Uterus (tissue), 4 donors: ENCODE measurements around the gene TMEM267. TPM values are rescaled to one million over a fixed set of nuclear protein-coding genes. Genes with fewer than 3 reads are reported as not detected.
"Not testable (repeated sequence)": the region's sequence is repeated elsewhere in the genome, so short reads cannot be mapped to it uniquely, and the experiment has no call there.

ENCODE experiments used
- DNase-seq, 2 donors: peaks; one replicate each; pipeline ENCODE4 v3.0.0-alpha.2; 2019 to 2020
- H3K27ac ChIP-seq, 2 donors: fragments of 200-600 bp; sonication (generic); 1 replicate in 1 of 2; 2 replicates in 1 of 2; pipeline ENCODE4 v1.5.1; 2016 to 2018
- H3K27me3 ChIP-seq, 2 donors: fragments of 200-600 bp; sonication (generic); one replicate each; pipeline ENCODE4 v1.5.1; 2018 to 2019; ENCODE audit warnings: control low read depth in 1 of 2
- H3K36me3 ChIP-seq, 2 donors: fragments of 200-600 bp; sonication (generic); one replicate each; pipeline ENCODE4 v1.5.1; 2019; ENCODE audit warnings: control low read depth in 1 of 2
- H3K4me1 ChIP-seq, 2 donors: fragments of 200-600 bp; sonication (generic); one replicate each; pipeline ENCODE4 v1.5.1; 2018 to 2019; ENCODE audit warnings: control low read depth in 1 of 2
- H3K4me3 ChIP-seq, 2 donors: fragments of 200-600 bp; sonication (generic); 1 replicate in 1 of 2; 2 replicates in 1 of 2; pipeline ENCODE4 v1.5.1; 2018 to 2019; ENCODE audit warnings: mild to moderate bottlenecking in 1 of 2
- H3K9me3 ChIP-seq, 2 donors: fragments of 200-600 bp; sonication (generic); one replicate each; pipeline ENCODE4 v1.5.1; 2019; ENCODE audit warnings: control low read depth in 1 of 2
- CTCF ChIP-seq, 4 experiments: fragments of 200-600 bp in 2 of 4; fragments of 450-650 bp in 2 of 4; sonication (generic) in 2 of 4; IDR thresholded peaks; one replicate each; pipeline ENCODE4 v1.5.1; 2016 to 2019; ENCODE audit warnings: antibody characterized with exemption in 4 of 4, mild to moderate bottlenecking in 2 of 4, moderate library complexity in 1 of 4
- POLR2A ChIP-seq, 2 donors: fragments of 450-650 bp; IDR thresholded peaks; one replicate each; pipeline ENCODE4 v1.6.1; 2016; ENCODE audit warnings: antibody characterized with exemption in 2 of 2, mild to moderate bottlenecking in 1 of 2, moderate library complexity in 1 of 2
- intact Hi-C: fragments of 100-400 bp; cut with DNase I; formaldehyde crosslinking; loops from one replicate; pipeline ENCODE4 v1.15.1; 2023; ENCODE audit warnings: low total_unique reads
- total RNA-seq, 4 donors: library from RNA; depleted of rRNA in 3 of 4; stranded (reverse); fragments of >200 nt in 3 of 4; gene quantifications; one replicate each; pipeline versions ENCODE4 v1.1.0 to v1.2.4, GENCODE V29; 2014 to 2023
- donor health status: DM: yes; HTN: yes; CAD: no.

Gene TMEM267
- total RNA-seq, 4 donors from 2014 or later: 0.77 to 20.0 (median 16.3) TPM

DNA sequence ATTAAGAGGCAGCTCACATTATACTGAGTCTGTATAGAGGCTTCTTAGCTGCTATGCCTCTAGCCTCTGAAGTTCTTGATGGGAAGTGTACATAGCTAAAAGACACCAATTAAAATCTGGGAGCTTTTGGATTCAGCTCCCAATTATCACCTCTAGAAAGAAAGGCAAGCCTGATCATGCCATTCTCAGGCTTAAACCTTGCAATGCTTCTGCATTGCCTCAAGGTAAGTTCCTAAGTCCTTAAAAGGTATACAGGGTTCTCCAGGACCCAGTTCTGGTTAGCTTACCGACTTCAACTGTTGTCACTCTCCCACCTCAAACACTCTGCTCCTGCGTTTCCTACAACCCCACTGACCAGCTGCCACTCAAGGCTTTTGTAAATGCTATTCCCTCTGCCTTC, 54.0 kb downstream of the TMEM267 start:
- Histone ChIP-seq H3K36me3 (no peaks in the 10 kb centered on the region), H3K4me1 (no peaks in the 10 kb centered on the region), H3K4me3 (no peak overlapping the region), H3K27me3 (no peaks in the 10 kb centered on the region), H3K9me3 (no peaks in the 10 kb centered on the region), H3K27ac (no peak overlapping the region)
- DNase-seq: no peak
- intact Hi-C loops: no loop called here
- TF ChIP-seq POLR2A (IDR thresholded peaks at IDR 0.05): no peak
- TF ChIP-seq CTCF (IDR thresholded peaks at IDR 0.05): no peak

- H3K9me3 ChIP-seq: no peaks in the 10 kb centered on the region
- DNase-seq: no peak
- H3K4me3 ChIP-seq: no peak overlapping the region
- H3K27me3 ChIP-seq: no peaks in the 10 kb centered on the region
- no peaks in the 10 kb centered on the region for H3K4me1 ChIP-seq
- TF ChIP-seq POLR2A (IDR thresholded peaks at IDR 0.05): no peak
- no peak for TF ChIP-seq CTCF (IDR thresholded peaks at IDR 0.05)
- no peaks in the 10 kb centered on the region for H3K36me3 ChIP-seq
- intact Hi-C loops: no loop called here
- no peak overlapping the region for H3K27ac ChIP-seq
Measured at GRCh38 chr5:43429016-43429415, 54.6 kb downstream of the TMEM267 start.

GRCh38 chr5:43427306-43427705, 56.4 kb downstream of the TMEM267 start:
- no peaks in the 10 kb centered on the region for H3K27me3 ChIP-seq
- TF ChIP-seq POLR2A (IDR thresholded peaks at IDR 0.05): no peak
- TF ChIP-seq CTCF (IDR thresholded peaks at IDR 0.05): no peak
- no peak overlapping the region for H3K4me3 ChIP-seq
- H3K36me3 ChIP-seq: no peaks in the 10 kb centered on the region
- no peaks in the 10 kb centered on the region for H3K4me1 ChIP-seq
- H3K9me3 ChIP-seq: no peaks in the 10 kb centered on the region
- DNase-seq: no peak
- H3K27ac ChIP-seq: no peak overlapping the region
- intact Hi-C loops: no loop called here

DNA sequence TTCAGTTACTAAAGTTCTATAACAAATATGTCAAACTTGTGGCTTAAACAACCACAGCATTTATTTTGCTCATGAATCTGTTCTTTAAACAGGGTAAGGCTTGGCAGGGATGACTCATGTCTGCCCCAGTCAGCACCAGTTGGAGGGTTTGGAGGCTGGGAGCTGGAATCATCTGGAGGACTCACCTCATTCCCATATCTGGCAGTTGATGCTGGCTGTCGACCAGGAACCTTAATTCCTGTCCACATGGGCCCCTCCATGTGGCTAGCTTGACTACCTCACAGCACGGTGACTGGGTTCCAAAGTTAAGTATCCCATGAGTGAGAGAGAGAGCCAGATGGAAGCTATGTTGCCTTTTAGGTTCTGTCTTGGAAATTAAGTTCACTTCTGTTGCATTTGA, 57.7 kb downstream of the TMEM267 start:
- no peaks in the 10 kb centered on the region for H3K36me3 ChIP-seq
- H3K27me3 ChIP-seq: no peaks in the 10 kb centered on the region
- no peaks in the 10 kb centered on the region for H3K4me1 ChIP-seq
- H3K4me3 ChIP-seq: no peak overlapping the region
- no peak for DNase-seq
- intact Hi-C loops: no loop called here
- no peaks in the 10 kb centered on the region for H3K9me3 ChIP-seq
- no peak for TF ChIP-seq CTCF (IDR thresholded peaks at IDR 0.05)
- no peak for TF ChIP-seq POLR2A (IDR thresholded peaks at IDR 0.05)
- H3K27ac ChIP-seq: no peak overlapping the region

DNA sequence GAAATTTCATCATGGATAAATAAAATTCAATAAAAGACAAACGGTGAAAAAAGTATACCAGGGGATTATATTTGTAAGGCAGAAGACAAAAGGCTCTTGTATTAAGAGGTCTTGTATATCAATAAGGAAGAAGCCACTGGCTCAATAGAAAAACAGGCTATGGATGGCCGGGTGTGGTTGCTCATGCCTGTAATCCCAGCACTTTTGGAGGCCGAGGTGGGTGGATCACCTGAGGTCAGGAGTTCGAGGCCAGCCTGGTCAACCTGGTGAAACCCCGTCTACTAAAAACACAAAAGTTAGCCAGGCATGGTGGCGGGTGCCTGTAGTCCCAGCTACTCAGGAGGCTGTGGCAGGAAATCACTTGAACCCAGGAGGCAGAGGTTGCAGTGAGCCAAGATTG, 60.6 kb downstream of the TMEM267 start:
- H3K27me3 ChIP-seq, H3K9me3 ChIP-seq, H3K36me3 ChIP-seq, H3K4me1 ChIP-seq, DNase-seq, intact Hi-C loops, H3K4me3 ChIP-seq, H3K27ac ChIP-seq: not testable (repeated sequence)

DNA sequence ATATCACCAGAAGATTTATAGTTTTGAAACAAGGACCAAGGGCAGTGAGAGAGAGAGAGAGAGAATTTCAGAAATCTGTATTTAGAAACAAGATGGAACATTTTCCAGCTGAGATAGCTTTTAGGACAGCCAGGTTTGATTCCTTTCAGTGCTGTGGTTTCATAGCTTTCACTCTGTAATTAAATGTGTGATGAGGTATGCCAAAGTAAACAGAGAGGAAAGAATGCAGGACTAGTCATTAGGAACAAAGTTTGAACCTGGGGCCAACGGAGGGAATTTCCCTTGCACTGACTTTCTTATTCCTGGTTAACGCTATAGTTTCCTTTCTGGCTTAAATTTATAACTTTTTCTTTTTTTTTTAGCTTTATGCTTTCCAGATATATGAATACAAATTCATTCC, 61.5 kb downstream of the TMEM267 start:
- H3K4me3 ChIP-seq: no peak overlapping the region
- TF ChIP-seq POLR2A (IDR thresholded peaks at IDR 0.05): no peak
- no peak for TF ChIP-seq CTCF (IDR thresholded peaks at IDR 0.05)
- H3K27me3 ChIP-seq: no peaks in the 10 kb centered on the region
- H3K27ac ChIP-seq: no peak overlapping the region
- DNase-seq: no peak
- intact Hi-C loops: no loop called here
- no peaks in the 10 kb centered on the region for H3K4me1 ChIP-seq
- H3K9me3 ChIP-seq: no peaks in the 10 kb centered on the region
- H3K36me3 ChIP-seq: no peaks in the 10 kb centered on the region
